ENCODE measurements around the gene DAB1.

DNA sequence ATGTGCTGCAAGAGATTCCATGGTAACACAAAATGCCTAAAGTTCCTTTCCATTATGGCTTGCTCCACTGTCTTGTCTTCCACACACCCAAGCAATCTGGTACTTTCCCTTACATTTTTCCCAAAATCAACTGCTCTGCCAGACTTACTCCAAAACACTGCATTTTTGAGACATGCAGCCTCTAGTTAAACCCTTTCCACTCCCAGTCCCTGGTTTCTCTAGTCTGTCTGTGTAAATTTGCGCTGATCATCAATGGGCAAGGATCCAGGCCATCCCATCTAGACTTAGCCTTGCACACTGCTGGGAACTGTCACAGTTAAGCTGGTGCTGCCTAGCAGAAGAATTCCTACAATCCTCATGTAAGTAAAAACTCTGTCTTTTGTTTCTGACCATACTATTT is 47.8 kb downstream of the DAB1 start:
- no peak for TF ChIP-seq TAF1 (IDR thresholded peaks at IDR 0.05; ENCODE audit: low read depth)
- TF ChIP-seq, protein P1, sequence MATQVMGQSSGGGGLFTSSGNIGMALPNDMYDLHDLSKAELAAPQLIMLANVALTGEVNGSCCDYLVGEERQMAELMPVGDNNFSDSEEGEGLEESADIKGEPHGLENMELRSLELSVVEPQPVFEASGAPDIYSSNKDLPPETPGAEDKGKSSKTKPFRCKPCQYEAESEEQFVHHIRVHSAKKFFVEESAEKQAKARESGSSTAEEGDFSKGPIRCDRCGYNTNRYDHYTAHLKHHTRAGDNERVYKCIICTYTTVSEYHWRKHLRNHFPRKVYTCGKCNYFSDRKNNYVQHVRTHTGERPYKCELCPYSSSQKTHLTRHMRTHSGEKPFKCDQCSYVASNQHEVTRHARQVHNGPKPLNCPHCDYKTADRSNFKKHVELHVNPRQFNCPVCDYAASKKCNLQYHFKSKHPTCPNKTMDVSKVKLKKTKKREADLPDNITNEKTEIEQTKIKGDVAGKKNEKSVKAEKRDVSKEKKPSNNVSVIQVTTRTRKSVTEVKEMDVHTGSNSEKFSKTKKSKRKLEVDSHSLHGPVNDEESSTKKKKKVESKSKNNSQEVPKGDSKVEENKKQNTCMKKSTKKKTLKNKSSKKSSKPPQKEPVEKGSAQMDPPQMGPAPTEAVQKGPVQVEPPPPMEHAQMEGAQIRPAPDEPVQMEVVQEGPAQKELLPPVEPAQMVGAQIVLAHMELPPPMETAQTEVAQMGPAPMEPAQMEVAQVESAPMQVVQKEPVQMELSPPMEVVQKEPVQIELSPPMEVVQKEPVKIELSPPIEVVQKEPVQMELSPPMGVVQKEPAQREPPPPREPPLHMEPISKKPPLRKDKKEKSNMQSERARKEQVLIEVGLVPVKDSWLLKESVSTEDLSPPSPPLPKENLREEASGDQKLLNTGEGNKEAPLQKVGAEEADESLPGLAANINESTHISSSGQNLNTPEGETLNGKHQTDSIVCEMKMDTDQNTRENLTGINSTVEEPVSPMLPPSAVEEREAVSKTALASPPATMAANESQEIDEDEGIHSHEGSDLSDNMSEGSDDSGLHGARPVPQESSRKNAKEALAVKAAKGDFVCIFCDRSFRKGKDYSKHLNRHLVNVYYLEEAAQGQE (IDR thresholded peaks at IDR 0.05; ENCODE audit: borderline replicate concordance) = no peak
- no peak for TF ChIP-seq RAD21 (conservative IDR thresholded peaks at IDR 0.05)
- TF ChIP-seq CTCF (IDR thresholded peaks at IDR 0.05; ENCODE audit: poor library complexity, severe bottlenecking) = no peak
- TF ChIP-seq EZH2 (IDR thresholded peaks at IDR 0.05; ENCODE audit: borderline replicate concordance, insufficient read depth, low read length, poor library complexity, severe bottlenecking) = no peak
- TF ChIP-seq EP300 (conservative IDR thresholded peaks at IDR 0.05; ENCODE audit: poor library complexity, severe bottlenecking) = no peak
- TF ChIP-seq SMC3 (conservative IDR thresholded peaks at IDR 0.05; ENCODE audit: poor library complexity) = no peak

Measured in neural cell (in vitro differentiated cells).